ENCODE results near the gene SYTL1.

Gene SYTL1, protein sequence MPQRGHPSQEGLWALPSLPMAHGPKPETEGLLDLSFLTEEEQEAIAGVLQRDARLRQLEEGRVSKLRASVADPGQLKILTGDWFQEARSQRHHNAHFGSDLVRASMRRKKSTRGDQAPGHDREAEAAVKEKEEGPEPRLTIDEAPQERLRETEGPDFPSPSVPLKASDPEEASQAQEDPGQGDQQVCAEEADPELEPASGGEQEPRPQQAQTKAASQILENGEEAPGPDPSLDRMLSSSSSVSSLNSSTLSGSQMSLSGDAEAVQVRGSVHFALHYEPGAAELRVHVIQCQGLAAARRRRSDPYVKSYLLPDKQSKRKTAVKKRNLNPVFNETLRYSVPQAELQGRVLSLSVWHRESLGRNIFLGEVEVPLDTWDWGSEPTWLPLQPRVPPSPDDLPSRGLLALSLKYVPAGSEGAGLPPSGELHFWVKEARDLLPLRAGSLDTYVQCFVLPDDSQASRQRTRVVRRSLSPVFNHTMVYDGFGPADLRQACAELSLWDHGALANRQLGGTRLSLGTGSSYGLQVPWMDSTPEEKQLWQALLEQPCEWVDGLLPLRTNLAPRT

GRCh38 chr1:27341525-27342252 is at the start of gene SYTL1:
SYTL1 (plus strand) TSS chr1:27342022; CDS start chr1:27345335, 3,313 bp downstream.
- Histone ChIP-seq H3K9ac (ENCODE audit: low read length in 2 of 2) (no peak within 1 kb of the TSS), H3K27ac (ENCODE audit: low read length) (no peak within 1 kb of the TSS), H3K4me1 (ENCODE audit: control insufficient read depth, insufficient read depth, low read length) (peaks cover 3% of the 10 kb centered on the region), H3K27me3 (ENCODE audit: control insufficient read depth in 1 of 2, insufficient read depth in 2 of 2, low read length in 2 of 2) (no peaks in the 10 kb centered on the region), H3K9me3 (ENCODE audit: control insufficient read depth in 2 of 2, low read length in 2 of 2) (no peaks in the 10 kb centered on the region), H3K4me3 (ENCODE audit: low read length in 2 of 2) (peak within 1 kb of the TSS in 1 of 2 donors; percentile 8), H3K36me3 (ENCODE audit: control insufficient read depth in 2 of 2, insufficient read depth in 2 of 2, low read length in 2 of 2) (peaks cover 2 to 3% of the 10 kb centered on the region in 2 donors)

- Histone ChIP-seq H3K4me1 (ENCODE audit: control insufficient read depth, insufficient read depth, low read length) (peaks cover 4% of the 10 kb centered on the region), H3K9ac (ENCODE audit: low read length in 2 of 2) (no peak overlapping the region), H3K9me3 (ENCODE audit: control insufficient read depth in 2 of 2, low read length in 2 of 2) (no peaks in the 10 kb centered on the region), H3K27me3 (ENCODE audit: control insufficient read depth in 1 of 2, insufficient read depth in 2 of 2, low read length in 2 of 2) (no peaks in the 10 kb centered on the region), H3K27ac (ENCODE audit: low read length) (no peak overlapping the region), H3K36me3 (ENCODE audit: control insufficient read depth in 2 of 2, insufficient read depth in 2 of 2, low read length in 2 of 2) (peaks cover 39 to 46% of the 10 kb centered on the region in 2 donors), H3K4me3 (ENCODE audit: low read length in 2 of 2) (no peak overlapping the region)
Observed at GRCh38 chr1:27292106-27292505, 49.7 kb upstream of the SYTL1 start.

DNA sequence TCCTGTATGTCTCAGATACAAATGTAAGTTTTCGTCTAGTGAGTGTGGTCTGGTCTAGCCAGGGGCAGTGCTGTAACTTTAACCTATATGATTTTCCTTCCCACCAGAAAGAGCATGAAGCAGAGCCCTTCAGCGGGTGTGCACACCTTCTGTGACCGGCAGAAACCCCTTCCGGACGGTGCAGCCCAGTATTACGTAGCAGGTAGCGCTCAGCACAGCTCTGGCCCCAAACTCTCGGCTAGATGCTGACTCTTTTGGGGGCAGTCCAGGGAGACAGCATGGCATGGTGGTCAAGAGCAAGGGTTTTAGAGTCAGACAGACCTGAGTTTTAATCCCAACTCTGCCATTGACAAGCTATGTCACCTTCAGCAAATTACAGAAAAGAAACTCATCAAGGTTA is 47.9 kb upstream of the SYTL1 start:
- Histone ChIP-seq H3K4me1 (ENCODE audit: control insufficient read depth, insufficient read depth, low read length) (peaks cover 20% of the 10 kb centered on the region), H3K36me3 (ENCODE audit: control insufficient read depth in 2 of 2, insufficient read depth in 2 of 2, low read length in 2 of 2) (peaks cover 42% of the 10 kb centered on the region in 2 donors), H3K27ac (ENCODE audit: low read length) (no peak overlapping the region), H3K9ac (ENCODE audit: low read length in 2 of 2) (no peak overlapping the region), H3K27me3 (ENCODE audit: control insufficient read depth in 1 of 2, insufficient read depth in 2 of 2, low read length in 2 of 2) (no peaks in the 10 kb centered on the region), H3K4me3 (ENCODE audit: low read length in 2 of 2) (no peak overlapping the region), H3K9me3 (ENCODE audit: control insufficient read depth in 2 of 2, low read length in 2 of 2) (no peaks in the 10 kb centered on the region)

GRCh38 chr1:27296773-27297291 is 45.0 kb upstream of the SYTL1 start:
- H3K9me3 ChIP-seq (ENCODE audit: control insufficient read depth in 2 of 2, low read length in 2 of 2) = no peaks in the 10 kb centered on the region
- H3K27me3 ChIP-seq (ENCODE audit: control insufficient read depth in 1 of 2, insufficient read depth in 2 of 2, low read length in 2 of 2) = no peaks in the 10 kb centered on the region
- peaks cover 43% of the 10 kb centered on the region for H3K4me1 ChIP-seq (ENCODE audit: control insufficient read depth, insufficient read depth, low read length)
- peak overlapping the region; percentile 94 for H3K27ac ChIP-seq (ENCODE audit: low read length)
- no peak overlapping the region for H3K4me3 ChIP-seq (ENCODE audit: low read length in 2 of 2)
- H3K36me3 ChIP-seq (ENCODE audit: control insufficient read depth in 2 of 2, insufficient read depth in 2 of 2, low read length in 2 of 2) = peaks cover 33 to 41% of the 10 kb centered on the region in 2 donors
- peak overlapping the region in 1 of 2 donors; percentile 51 for H3K9ac ChIP-seq (ENCODE audit: low read length in 2 of 2)

- Histone ChIP-seq H3K4me3 (ENCODE audit: low read length in 2 of 2) (no peak overlapping the region), H3K9ac (ENCODE audit: low read length in 2 of 2) (no peak overlapping the region), H3K9me3 (ENCODE audit: control insufficient read depth in 2 of 2, low read length in 2 of 2) (no peaks in the 10 kb centered on the region), H3K4me1 (ENCODE audit: control insufficient read depth, insufficient read depth, low read length) (peaks cover 43% of the 10 kb centered on the region), H3K36me3 (ENCODE audit: control insufficient read depth in 2 of 2, insufficient read depth in 2 of 2, low read length in 2 of 2) (peaks cover 33 to 45% of the 10 kb centered on the region in 2 donors), H3K27me3 (ENCODE audit: control insufficient read depth in 1 of 2, insufficient read depth in 2 of 2, low read length in 2 of 2) (no peaks in the 10 kb centered on the region), H3K27ac (ENCODE audit: low read length) (peak overlapping the region; percentile 94)
Observed at GRCh38 chr1:27297903-27298302, 43.9 kb upstream of the SYTL1 start.

- Histone ChIP-seq H3K9ac (ENCODE audit: low read length in 2 of 2) (peak overlapping the region; percentile 2 to 69), H3K27me3 (ENCODE audit: control insufficient read depth in 1 of 2, insufficient read depth in 2 of 2, low read length in 2 of 2) (no peaks in the 10 kb centered on the region), H3K27ac (ENCODE audit: low read length) (peak overlapping the region; percentile 94), H3K4me3 (ENCODE audit: low read length in 2 of 2) (no peak overlapping the region), H3K4me1 (ENCODE audit: control insufficient read depth, insufficient read depth, low read length) (peaks cover 43% of the 10 kb centered on the region), H3K36me3 (ENCODE audit: control insufficient read depth in 2 of 2, insufficient read depth in 2 of 2, low read length in 2 of 2) (peaks cover 33 to 42% of the 10 kb centered on the region in 2 donors), H3K9me3 (ENCODE audit: control insufficient read depth in 2 of 2, low read length in 2 of 2) (no peaks in the 10 kb centered on the region)
Observed at GRCh38 chr1:27298632-27299384, 43.0 kb upstream of the SYTL1 start.

GRCh38 chr1:27299385-27300271 is 42.2 kb upstream of the SYTL1 start:
- Histone ChIP-seq H3K36me3 (ENCODE audit: control insufficient read depth in 2 of 2, insufficient read depth in 2 of 2, low read length in 2 of 2) (peaks cover 33 to 43% of the 10 kb centered on the region in 2 donors), H3K9me3 (ENCODE audit: control insufficient read depth in 2 of 2, low read length in 2 of 2) (no peaks in the 10 kb centered on the region), H3K4me3 (ENCODE audit: low read length in 2 of 2) (no peak overlapping the region), H3K27ac (ENCODE audit: low read length) (peak overlapping the region; percentile 94), H3K9ac (ENCODE audit: low read length in 2 of 2) (peak overlapping the region; percentile 59 to 69), H3K27me3 (ENCODE audit: control insufficient read depth in 1 of 2, insufficient read depth in 2 of 2, low read length in 2 of 2) (no peaks in the 10 kb centered on the region), H3K4me1 (ENCODE audit: control insufficient read depth, insufficient read depth, low read length) (peaks cover 43% of the 10 kb centered on the region)

GRCh38 chr1:27300341-27301051 is 41.3 kb upstream of the SYTL1 start:
- Histone ChIP-seq H3K9ac (ENCODE audit: low read length in 2 of 2) (peak overlapping the region; percentile 58 to 59), H3K36me3 (ENCODE audit: control insufficient read depth in 2 of 2, insufficient read depth in 2 of 2, low read length in 2 of 2) (peaks cover 33 to 48% of the 10 kb centered on the region in 2 donors), H3K27ac (ENCODE audit: low read length) (peak overlapping the region; percentile 94), H3K4me1 (ENCODE audit: control insufficient read depth, insufficient read depth, low read length) (peaks cover 43% of the 10 kb centered on the region), H3K9me3 (ENCODE audit: control insufficient read depth in 2 of 2, low read length in 2 of 2) (no peaks in the 10 kb centered on the region), H3K27me3 (ENCODE audit: control insufficient read depth in 1 of 2, insufficient read depth in 2 of 2, low read length in 2 of 2) (no peaks in the 10 kb centered on the region), H3K4me3 (ENCODE audit: low read length in 2 of 2) (no peak overlapping the region)

GRCh38 chr1:27301052-27301422 is 40.8 kb upstream of the SYTL1 start:
- Histone ChIP-seq H3K4me3 (ENCODE audit: low read length in 2 of 2) (no peak overlapping the region), H3K4me1 (ENCODE audit: control insufficient read depth, insufficient read depth, low read length) (peaks cover 43% of the 10 kb centered on the region), H3K9me3 (ENCODE audit: control insufficient read depth in 2 of 2, low read length in 2 of 2) (no peaks in the 10 kb centered on the region), H3K27me3 (ENCODE audit: control insufficient read depth in 1 of 2, insufficient read depth in 2 of 2, low read length in 2 of 2) (no peaks in the 10 kb centered on the region), H3K9ac (ENCODE audit: low read length in 2 of 2) (peak overlapping the region in 1 of 2 donors; percentile 59), H3K36me3 (ENCODE audit: control insufficient read depth in 2 of 2, insufficient read depth in 2 of 2, low read length in 2 of 2) (peaks cover 32 to 50% of the 10 kb centered on the region in 2 donors), H3K27ac (ENCODE audit: low read length) (peak overlapping the region; percentile 94)
